ENCODE data around the gene SORL1-AS1.
"Not testable (repeated sequence)": the region's sequence is repeated elsewhere in the genome, so short reads cannot be mapped to it uniquely, and the experiment has no call there.

The SORL1-AS1 gene

DNA sequence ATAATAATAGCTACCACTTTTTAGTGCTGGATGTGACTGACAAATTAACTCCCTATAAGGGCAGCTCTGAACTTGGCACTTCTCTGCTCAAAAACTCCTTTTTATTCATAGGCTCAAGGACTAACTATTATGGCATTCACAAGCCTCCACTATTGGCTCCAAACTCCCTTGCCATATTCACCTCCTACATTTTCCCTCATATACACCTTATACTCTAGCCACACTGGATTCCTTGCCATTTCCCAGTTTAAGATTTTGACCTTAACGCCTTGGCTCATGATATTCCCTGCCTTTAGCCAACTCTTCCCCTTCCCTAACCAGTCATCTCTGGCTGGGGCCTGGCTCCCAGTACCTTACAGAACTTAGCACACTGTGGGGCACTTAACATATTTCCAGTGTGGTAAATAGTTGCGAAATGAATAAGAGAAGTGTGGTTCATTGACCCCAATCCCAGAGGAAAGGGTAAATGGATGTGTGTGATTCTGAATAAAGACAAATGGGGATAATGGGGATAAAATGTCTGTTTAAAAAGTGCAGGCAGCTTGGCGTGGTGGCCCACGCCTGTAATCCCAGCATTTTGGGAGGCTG lies 40.7 kb downstream of the SORL1-AS1 start:
- peak; percentile 7 for DNase-seq (ENCODE audit: low read depth)
- H3K4me3 ChIP-seq (ENCODE audit: control insufficient read depth, low read depth, low read length): no peak overlapping the region
- TF ChIP-seq, protein P1, sequence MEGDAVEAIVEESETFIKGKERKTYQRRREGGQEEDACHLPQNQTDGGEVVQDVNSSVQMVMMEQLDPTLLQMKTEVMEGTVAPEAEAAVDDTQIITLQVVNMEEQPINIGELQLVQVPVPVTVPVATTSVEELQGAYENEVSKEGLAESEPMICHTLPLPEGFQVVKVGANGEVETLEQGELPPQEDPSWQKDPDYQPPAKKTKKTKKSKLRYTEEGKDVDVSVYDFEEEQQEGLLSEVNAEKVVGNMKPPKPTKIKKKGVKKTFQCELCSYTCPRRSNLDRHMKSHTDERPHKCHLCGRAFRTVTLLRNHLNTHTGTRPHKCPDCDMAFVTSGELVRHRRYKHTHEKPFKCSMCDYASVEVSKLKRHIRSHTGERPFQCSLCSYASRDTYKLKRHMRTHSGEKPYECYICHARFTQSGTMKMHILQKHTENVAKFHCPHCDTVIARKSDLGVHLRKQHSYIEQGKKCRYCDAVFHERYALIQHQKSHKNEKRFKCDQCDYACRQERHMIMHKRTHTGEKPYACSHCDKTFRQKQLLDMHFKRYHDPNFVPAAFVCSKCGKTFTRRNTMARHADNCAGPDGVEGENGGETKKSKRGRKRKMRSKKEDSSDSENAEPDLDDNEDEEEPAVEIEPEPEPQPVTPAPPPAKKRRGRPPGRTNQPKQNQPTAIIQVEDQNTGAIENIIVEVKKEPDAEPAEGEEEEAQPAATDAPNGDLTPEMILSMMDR (conservative IDR thresholded peaks at IDR 0.05; ENCODE audit: control insufficient read depth, insufficient read depth, low read depth, low read length): no peak

- not testable (repeated sequence) for H3K4me3 ChIP-seq (ENCODE audit: control insufficient read depth, low read depth, low read length)
Measured at GRCh38 chr11:121411330-121411729, 41.4 kb downstream of the SORL1-AS1 start.

DNA sequence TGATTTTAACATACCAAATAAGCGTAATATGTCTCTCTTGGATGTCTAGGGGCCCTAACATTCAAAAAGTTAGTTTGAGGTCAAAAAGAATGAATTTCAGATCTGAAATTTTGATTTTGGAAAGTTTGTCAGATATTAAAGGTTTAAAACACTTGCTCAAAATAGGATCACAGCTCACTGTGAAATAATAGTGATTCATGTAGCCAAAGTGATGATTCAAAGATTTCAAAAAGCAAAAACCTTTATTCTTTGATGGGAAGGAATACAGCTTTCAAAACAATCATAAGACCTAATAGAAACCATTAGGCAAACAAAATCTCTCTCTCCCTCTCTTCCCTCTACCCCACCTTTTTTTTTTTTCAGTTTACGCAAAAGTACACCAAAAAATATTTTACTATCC lies 42.7 kb downstream of the SORL1-AS1 start:
- DNase-seq (ENCODE audit: low read depth); H3K4me3 ChIP-seq (ENCODE audit: control insufficient read depth, low read depth, low read length): not testable (repeated sequence)

More at GRCh38 chr11:121411330-121411729, 41.4 kb downstream of the SORL1-AS1 start:
- DNase-seq (ENCODE audit: low read depth): not testable (repeated sequence)

- no peak overlapping the region for H3K4me3 ChIP-seq (ENCODE audit: control insufficient read depth, low read depth, low read length)
- DNase-seq (ENCODE audit: low read depth): no peak
- TF ChIP-seq, protein P1 (conservative IDR thresholded peaks at IDR 0.05; ENCODE audit: control insufficient read depth, insufficient read depth, low read depth, low read length): no peak
Measured at GRCh38 chr11:121408830-121409229, 43.9 kb downstream of the SORL1-AS1 start.

- TF ChIP-seq, protein P1 (conservative IDR thresholded peaks at IDR 0.05; ENCODE audit: control insufficient read depth, insufficient read depth, low read depth, low read length): no peak
- no peak overlapping the region for H3K4me3 ChIP-seq (ENCODE audit: control insufficient read depth, low read depth, low read length)
- no peak for DNase-seq (ENCODE audit: low read depth)
Measured at GRCh38 chr11:121406291-121406690, 46.5 kb downstream of the SORL1-AS1 start.

- TF ChIP-seq, protein P1 (conservative IDR thresholded peaks at IDR 0.05; ENCODE audit: control insufficient read depth, insufficient read depth, low read depth, low read length): no peak
- DNase-seq (ENCODE audit: low read depth): no peak
- H3K4me3 ChIP-seq (ENCODE audit: control insufficient read depth, low read depth, low read length): no peak overlapping the region
Measured at GRCh38 chr11:121405646-121406045, 47.1 kb downstream of the SORL1-AS1 start.

GRCh38 chr11:121394785-121395184 lies 58.0 kb downstream of the SORL1-AS1 start:
- no peak overlapping the region for H3K4me3 ChIP-seq (ENCODE audit: control insufficient read depth, low read depth, low read length)
- no peak for DNase-seq (ENCODE audit: low read depth)
- TF ChIP-seq, protein P1 (conservative IDR thresholded peaks at IDR 0.05; ENCODE audit: control insufficient read depth, insufficient read depth, low read depth, low read length): no peak

- TF ChIP-seq, protein P1 (conservative IDR thresholded peaks at IDR 0.05; ENCODE audit: control insufficient read depth, insufficient read depth, low read depth, low read length): no peak
- DNase-seq (ENCODE audit: low read depth): no peak
- H3K4me3 ChIP-seq (ENCODE audit: control insufficient read depth, low read depth, low read length): no peak overlapping the region
Measured at GRCh38 chr11:121393855-121394254, 58.9 kb downstream of the SORL1-AS1 start.
